ENCODE data around the gene DUSP9. TPM values are rescaled to one million over a fixed set of nuclear protein-coding genes. Genes with fewer than 3 reads are reported as not detected.
"Not testable (repeated sequence)": the region's sequence is repeated elsewhere in the genome, so short reads cannot be mapped to it uniquely, and the experiment has no call there.

The DUSP9 gene
- total RNA-seq, 1 experiment from 2014 or later = 10.7 TPM

DNA sequence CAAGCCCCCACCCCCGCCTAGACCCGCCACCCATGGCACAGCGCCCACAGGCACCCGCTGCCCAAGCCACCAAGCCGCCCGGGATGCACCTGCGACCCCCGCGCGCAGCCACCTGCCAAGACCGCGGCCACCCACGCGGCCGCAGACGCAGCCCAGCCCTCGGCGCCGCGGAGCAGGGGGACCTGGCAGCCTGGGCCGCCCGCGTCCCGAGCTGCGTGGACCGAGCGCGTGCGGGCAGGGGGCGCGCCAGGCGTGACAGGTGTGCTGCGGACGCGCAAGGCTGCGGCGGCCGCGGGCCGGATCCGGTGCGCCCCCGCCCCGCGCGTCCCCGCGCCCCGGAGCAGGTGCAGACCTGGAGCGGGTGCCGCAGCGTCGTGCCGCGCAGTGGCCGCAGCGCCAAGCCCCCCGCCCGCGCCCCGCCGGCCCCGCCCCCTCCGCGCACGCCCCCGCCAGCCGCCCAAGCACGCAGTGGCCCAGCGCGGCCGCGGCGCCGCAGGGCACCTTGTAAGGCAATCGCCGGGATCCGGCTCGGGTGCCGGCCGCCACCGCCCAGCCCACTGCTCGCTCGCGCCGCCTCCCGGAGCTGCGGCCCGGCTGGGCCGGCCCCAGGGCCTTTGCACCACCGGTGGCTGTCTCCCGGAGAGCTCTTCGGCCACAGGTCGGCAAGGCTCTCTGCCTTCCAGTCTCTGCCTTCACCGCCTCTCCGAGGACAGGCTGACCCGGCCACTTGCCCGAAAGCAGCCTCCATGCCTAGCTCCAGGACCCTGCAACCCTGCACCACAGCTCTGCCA lies 26.6 kb downstream of the DUSP9 start, which contains the start of gene PNCK:
PNCK (minus strand) TSS at position 386 of the 791 bp plus-strand sequence. CDS start 737 bp downstream, outside the sequence.
- DNase-seq (no peak), ATAC-seq (no peak)
- no TSS peak for BruUV-seq (replicated peaks)
- H2AFZ ChIP-seq (ENCODE audit: low read length) = no peak within 1 kb of the TSS
- H3K27ac ChIP-seq (ENCODE audit: low read length) = no peak within 1 kb of the TSS
- no peaks in the 10 kb centered on the region for H4K20me1 ChIP-seq (ENCODE audit: low read length)
- H3K4me2 ChIP-seq (ENCODE audit: low read length) = no peak within 1 kb of the TSS
- H3K4me3 ChIP-seq (ENCODE audit: low read length) = no peak within 1 kb of the TSS
- H3K9me3 ChIP-seq (ENCODE audit: low read length) = no peaks in the 10 kb centered on the region
- no peaks in the 10 kb centered on the region for H3K9me2 ChIP-seq (replicated peaks; ENCODE audit: low read length)
- POLR2A ChIA-PET (ENCODE audit: unreplicated experiment) = no interaction called here
- H3F3A ChIP-seq (ENCODE audit: low read length, unreplicated experiment) = no peaks in the 10 kb centered on the region
- no peak within 1 kb of the TSS for H3K9ac ChIP-seq (ENCODE audit: low read length)
- no peaks in the 10 kb centered on the region for H3K4me1 ChIP-seq (ENCODE audit: insufficient read depth, low read length)
- H3K36me3 ChIP-seq (ENCODE audit: low read depth, low read length) = no peaks in the 10 kb centered on the region
- intact Hi-C loops (cut with micrococcal nuclease) = no loop called here
- no peaks in the 10 kb centered on the region for H3K27me3 ChIP-seq (ENCODE audit: low read length)
- H3K79me2 ChIP-seq (ENCODE audit: low read length) = no peaks in the 10 kb centered on the region
- CTCF ChIA-PET = no interaction called here
- TF ChIP-seq EZH2 (IDR thresholded peaks at IDR 0.05; ENCODE audit: low read length, unreplicated experiment) (no peak), EZH2phosphoT487 (IDR thresholded peaks at IDR 0.05; ENCODE audit: borderline replicate concordance, low read length) (no peak)
- TF ChIP-seq, protein P1, sequence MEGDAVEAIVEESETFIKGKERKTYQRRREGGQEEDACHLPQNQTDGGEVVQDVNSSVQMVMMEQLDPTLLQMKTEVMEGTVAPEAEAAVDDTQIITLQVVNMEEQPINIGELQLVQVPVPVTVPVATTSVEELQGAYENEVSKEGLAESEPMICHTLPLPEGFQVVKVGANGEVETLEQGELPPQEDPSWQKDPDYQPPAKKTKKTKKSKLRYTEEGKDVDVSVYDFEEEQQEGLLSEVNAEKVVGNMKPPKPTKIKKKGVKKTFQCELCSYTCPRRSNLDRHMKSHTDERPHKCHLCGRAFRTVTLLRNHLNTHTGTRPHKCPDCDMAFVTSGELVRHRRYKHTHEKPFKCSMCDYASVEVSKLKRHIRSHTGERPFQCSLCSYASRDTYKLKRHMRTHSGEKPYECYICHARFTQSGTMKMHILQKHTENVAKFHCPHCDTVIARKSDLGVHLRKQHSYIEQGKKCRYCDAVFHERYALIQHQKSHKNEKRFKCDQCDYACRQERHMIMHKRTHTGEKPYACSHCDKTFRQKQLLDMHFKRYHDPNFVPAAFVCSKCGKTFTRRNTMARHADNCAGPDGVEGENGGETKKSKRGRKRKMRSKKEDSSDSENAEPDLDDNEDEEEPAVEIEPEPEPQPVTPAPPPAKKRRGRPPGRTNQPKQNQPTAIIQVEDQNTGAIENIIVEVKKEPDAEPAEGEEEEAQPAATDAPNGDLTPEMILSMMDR (conservative IDR thresholded peaks at IDR 0.05; ENCODE audit: low read depth, low read length) = no peak

DNA sequence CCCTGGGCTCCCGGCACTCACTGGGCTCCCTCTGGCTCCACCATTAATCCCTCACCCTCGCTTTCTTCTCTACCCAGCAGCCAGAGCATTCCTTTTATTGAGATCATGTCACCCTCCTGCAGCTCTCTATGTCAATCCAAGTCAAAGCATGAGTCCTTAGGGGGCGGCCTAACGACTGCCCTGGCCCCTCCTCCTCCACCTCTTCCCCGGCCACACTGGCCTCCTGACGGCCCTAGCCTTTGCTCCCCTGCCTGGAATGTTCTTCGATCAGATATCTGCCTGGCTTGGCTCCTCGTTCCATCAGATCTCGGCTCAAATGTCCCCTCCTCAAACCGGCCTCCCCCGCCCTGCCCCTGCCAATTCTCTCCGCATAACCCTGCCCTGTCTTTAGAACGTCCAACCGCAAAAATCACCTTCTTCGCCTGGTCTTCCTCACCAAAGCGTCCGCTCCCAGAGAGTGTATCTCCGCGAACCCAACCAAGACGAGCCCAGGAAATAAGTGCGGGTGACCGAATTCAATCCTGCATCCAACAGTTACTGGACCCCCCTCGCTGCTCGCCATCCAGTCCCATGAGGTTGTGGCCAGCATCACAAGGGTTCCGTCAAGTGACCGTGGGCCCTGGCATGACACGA lies 27.3 kb downstream of the DUSP9 start:
- intact Hi-C loops (cut with micrococcal nuclease) = no loop called here
- Histone ChIP-seq H3K9ac (ENCODE audit: low read length) (no peak overlapping the region), H3K4me2 (ENCODE audit: low read length) (no peak overlapping the region), H2AFZ (ENCODE audit: low read length) (no peak overlapping the region), H3K9me3 (ENCODE audit: low read length) (no peaks in the 10 kb centered on the region), H3F3A (ENCODE audit: low read length, unreplicated experiment) (no peaks in the 10 kb centered on the region), H3K36me3 (ENCODE audit: low read depth, low read length) (no peaks in the 10 kb centered on the region), H3K79me2 (ENCODE audit: low read length) (no peaks in the 10 kb centered on the region), H4K20me1 (ENCODE audit: low read length) (no peaks in the 10 kb centered on the region), H3K27ac (ENCODE audit: low read length) (no peak overlapping the region), H3K9me2 (replicated peaks; ENCODE audit: low read length) (no peaks in the 10 kb centered on the region), H3K27me3 (ENCODE audit: low read length) (no peaks in the 10 kb centered on the region), H3K4me3 (ENCODE audit: low read length) (no peak overlapping the region), H3K4me1 (ENCODE audit: insufficient read depth, low read length) (no peaks in the 10 kb centered on the region)
- no TSS peak for BruUV-seq (replicated peaks)
- ChIA-PET POLR2A (ENCODE audit: unreplicated experiment) (no interaction called here), CTCF (no interaction called here)
- TF ChIP-seq EZH2phosphoT487 (IDR thresholded peaks at IDR 0.05; ENCODE audit: borderline replicate concordance, low read length) (no peak), EZH2 (IDR thresholded peaks at IDR 0.05; ENCODE audit: low read length, unreplicated experiment) (no peak)
- TF ChIP-seq, protein P1 (conservative IDR thresholded peaks at IDR 0.05; ENCODE audit: low read depth, low read length) = no peak
- DNase-seq (no peak), ATAC-seq (no peak)

DNA sequence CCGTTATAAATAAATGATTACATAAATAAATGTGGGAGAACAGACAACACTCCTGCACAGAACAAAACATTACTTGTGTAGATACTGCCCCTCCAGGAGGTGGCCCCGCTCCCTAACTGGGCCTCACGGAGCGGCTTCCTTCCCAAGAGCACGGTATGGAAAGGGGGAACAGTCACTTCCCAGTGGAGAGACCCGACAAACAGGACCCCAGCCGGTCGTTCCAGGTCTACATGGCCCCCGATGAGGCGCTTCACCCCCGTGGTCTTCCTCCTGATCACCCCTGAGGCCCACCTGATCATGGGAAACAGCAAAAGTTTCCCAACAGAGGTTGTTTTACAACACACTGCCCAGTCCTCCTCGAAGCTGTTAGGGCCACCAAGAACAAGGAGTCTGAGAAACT lies 34.2 kb downstream of the DUSP9 start:
- Histone ChIP-seq H3K27me3 (ENCODE audit: low read length) (no peaks in the 10 kb centered on the region), H3F3A (ENCODE audit: low read length, unreplicated experiment) (no peaks in the 10 kb centered on the region), H3K4me2 (ENCODE audit: low read length) (no peak overlapping the region), H3K4me1 (ENCODE audit: insufficient read depth, low read length) (no peaks in the 10 kb centered on the region), H3K9ac (ENCODE audit: low read length) (no peak overlapping the region), H3K9me2 (replicated peaks; ENCODE audit: low read length) (no peaks in the 10 kb centered on the region), H3K79me2 (ENCODE audit: low read length) (no peaks in the 10 kb centered on the region), H3K36me3 (ENCODE audit: low read depth, low read length) (no peaks in the 10 kb centered on the region), H3K9me3 (ENCODE audit: low read length) (no peaks in the 10 kb centered on the region), H4K20me1 (ENCODE audit: low read length) (no peaks in the 10 kb centered on the region), H3K4me3 (ENCODE audit: low read length) (no peak overlapping the region), H3K27ac (ENCODE audit: low read length) (no peak overlapping the region), H2AFZ (ENCODE audit: low read length) (no peak overlapping the region)
- ChIA-PET CTCF (no interaction called here), POLR2A (ENCODE audit: unreplicated experiment) (no interaction called here)
- ATAC-seq = no peak
- no TSS peak for BruUV-seq (replicated peaks)
- no peak for DNase-seq
- intact Hi-C loops (cut with micrococcal nuclease) = no loop called here
- no peak for TF ChIP-seq EZH2phosphoT487 (IDR thresholded peaks at IDR 0.05; ENCODE audit: borderline replicate concordance, low read length)
- TF ChIP-seq, protein P1 (conservative IDR thresholded peaks at IDR 0.05; ENCODE audit: low read depth, low read length) = no peak
- TF ChIP-seq EZH2 (IDR thresholded peaks at IDR 0.05; ENCODE audit: low read length, unreplicated experiment) = no peak

DNA sequence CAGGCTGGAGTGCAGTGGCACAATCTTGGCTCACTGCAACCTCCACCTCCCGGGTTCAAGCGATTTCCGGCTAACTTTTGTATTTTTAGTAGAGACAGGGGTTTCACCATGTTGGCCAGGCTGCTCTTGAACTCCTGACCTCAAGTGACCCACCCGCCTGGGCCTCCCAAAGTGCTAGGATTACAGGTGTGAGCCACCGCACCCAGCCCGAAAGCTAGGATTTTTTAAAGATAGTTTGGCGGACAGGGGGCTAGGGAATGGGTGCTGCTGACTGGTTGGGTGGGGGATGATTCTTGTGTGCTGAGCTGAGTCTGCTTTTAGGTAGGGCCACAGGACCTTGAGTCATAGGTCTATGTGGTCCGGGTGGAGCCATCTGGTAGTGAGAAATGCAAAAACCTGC lies 36.5 kb downstream of the DUSP9 start:
- H2AFZ ChIP-seq (ENCODE audit: low read length); H3K27me3 ChIP-seq (ENCODE audit: low read length); BruUV-seq (replicated peaks); H3K9me2 ChIP-seq (replicated peaks; ENCODE audit: low read length); H3K4me3 ChIP-seq (ENCODE audit: low read length); H3K9ac ChIP-seq (ENCODE audit: low read length); intact Hi-C loops (cut with micrococcal nuclease); H3K27ac ChIP-seq (ENCODE audit: low read length); H3K4me1 ChIP-seq (ENCODE audit: insufficient read depth, low read length); ATAC-seq; H3K36me3 ChIP-seq (ENCODE audit: low read depth, low read length); DNase-seq; H3F3A ChIP-seq (ENCODE audit: low read length, unreplicated experiment); H3K9me3 ChIP-seq (ENCODE audit: low read length); H3K4me2 ChIP-seq (ENCODE audit: low read length); H4K20me1 ChIP-seq (ENCODE audit: low read length); POLR2A ChIA-PET (ENCODE audit: unreplicated experiment); H3K79me2 ChIP-seq (ENCODE audit: low read length); CTCF ChIA-PET: not testable (repeated sequence)
